Smooth muscle cell (in vitro differentiated cells): ENCODE data around the gene TTC32. TPM values are rescaled to one million over a fixed set of nuclear protein-coding genes. Genes with fewer than 3 reads are reported as not detected.

Experiments used
- DNase-seq: peaks from one replicate; lab custom pipeline; 2025; ENCODE audit not compliant: unreplicated experiment; lab: John Stamatoyannopoulos, UW
- H2AFZ ChIP-seq: fragments of 200-600 bp; sonication (generic); 2 replicates; pipeline ENCODE4 v1.6.0; 2016; ENCODE audit warnings: antibody characterized with exemption, low read depth, mild to moderate bottlenecking
- H3F3A ChIP-seq: fragments of 200-600 bp; sonication (generic); 2 replicates; pipeline ENCODE4 v1.6.0; 2017; ENCODE audit warnings: antibody characterized with exemption, low read depth
- H3K27ac ChIP-seq: fragments of 200-600 bp; sonication (generic); 2 replicates; pipeline ENCODE4 v1.5.1; 2016; ENCODE audit warnings: low read depth, mild to moderate bottlenecking
- H3K27me3 ChIP-seq: fragments of 200-600 bp; sonication (generic); 2 replicates; pipeline ENCODE4 v1.6.1; 2016; ENCODE audit warnings: low read depth, mild to moderate bottlenecking
- H3K36me3 ChIP-seq: fragments of 200-600 bp; sonication (generic); 2 replicates; pipeline ENCODE4 v1.5.1; 2016; ENCODE audit warnings: low read depth
- H3K4me1 ChIP-seq: fragments of 200-600 bp; sonication (generic); 2 replicates; pipeline ENCODE4 v1.5.1; 2016; ENCODE audit warnings: low read depth
- H3K4me2 ChIP-seq: fragments of 200-600 bp; sonication (generic); 2 replicates; pipeline ENCODE4 v1.6.0; 2016; ENCODE audit warnings: mild to moderate bottlenecking
- H3K4me3 ChIP-seq: fragments of 200-600 bp; sonication (generic); 2 replicates; pipeline ENCODE4 v1.5.1; 2016; ENCODE audit warnings: mild to moderate bottlenecking
- H3K79me2 ChIP-seq: fragments of 200-600 bp; sonication (generic); 2 replicates; pipeline ENCODE4 v1.6.0; 2016; ENCODE audit warnings: low read depth, mild to moderate bottlenecking
- H3K9ac ChIP-seq: fragments of 200-600 bp; sonication (generic); 2 replicates; pipeline ENCODE4 v1.6.0; 2016; ENCODE audit warnings: low read depth
- H3K9me3 ChIP-seq: fragments of 200-600 bp; sonication (generic); replicated peaks from 2 replicates; pipeline ENCODE4 v1.5.1; 2016; ENCODE audit warnings: low read depth
- H4K20me1 ChIP-seq: fragments of 200-600 bp; sonication (generic); 2 replicates; pipeline ENCODE4 v1.6.0; 2016; ENCODE audit warnings: low read depth
- WGBS: methylation state at CpG from one replicate; pipeline ENCODE4 v1.1.7; 2016; ENCODE audit warnings: low lambda C conversion rate; 5-methylcytosine and 5-hydroxymethylcytosine counted together
- polyA plus RNA-seq: library from polyadenylated mRNA; unstranded; fragments of >200 nt; fragmentation: Nextera tagmentation; extraction: Ambion mirVana; gene quantifications from 2 replicates; pipeline ENCODE4 v1.2.1, GENCODE V29; 2016
- total RNA-seq: library from RNA; depleted of rRNA; stranded (reverse); fragments of >200 nt; gene quantifications from 2 replicates; pipeline ENCODE4 v1.2.3, GENCODE V29; 2014
- TF ChIP-seq, protein P1 (sequence below): fragments of 200-600 bp; sonication (generic); IDR thresholded peaks from 2 replicates; pipeline ENCODE4 v1.5.1; 2017; ENCODE audit warnings: borderline replicate concordance, mild to moderate bottlenecking, antibody characterized with exemption; ENCODE audit not compliant: insufficient read depth, poor library complexity, severe bottlenecking

TTC32 gene
- total and polyA plus RNA-seq, 2 experiments from 2014 or later: 5.2 to 6.2 TPM

DNA sequence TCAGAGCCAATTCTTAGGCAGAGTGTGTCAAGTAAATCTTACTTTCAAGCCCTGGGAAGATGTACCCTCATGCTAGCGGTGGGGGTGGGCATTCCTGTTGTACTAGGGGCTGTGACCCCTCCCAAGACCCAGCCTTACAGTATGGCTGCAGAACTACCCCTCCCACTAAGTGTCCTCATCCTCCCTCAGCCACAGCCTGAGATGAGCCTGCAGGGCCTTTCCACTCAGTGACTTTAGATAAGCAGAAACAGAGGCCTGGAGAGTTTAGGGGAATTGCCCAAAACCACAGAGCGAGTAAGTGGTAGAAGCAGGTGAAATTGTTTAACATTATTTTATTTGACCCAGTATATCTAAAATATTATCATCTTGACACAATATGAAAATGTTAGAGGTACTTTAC lies 36.6 kb downstream of the TTC32 start:
- Histone ChIP-seq H4K20me1 (no peaks in the 10 kb centered on the region), H3K9me3 (no peaks in the 10 kb centered on the region), H3K27me3 (peaks cover 5% of the 10 kb centered on the region), H3K4me1 (no peaks in the 10 kb centered on the region), H3K9ac (no peak overlapping the region), H3K27ac (no peak overlapping the region), H3F3A (no peaks in the 10 kb centered on the region), H3K79me2 (no peaks in the 10 kb centered on the region), H3K36me3 (no peaks in the 10 kb centered on the region), H3K4me3 (no peak overlapping the region), H3K4me2 (no peak overlapping the region), H2AFZ (no peak overlapping the region)
- 76% methylated on average over 2 of the region's 2 CpGs for WGBS
- TF ChIP-seq, protein P1, sequence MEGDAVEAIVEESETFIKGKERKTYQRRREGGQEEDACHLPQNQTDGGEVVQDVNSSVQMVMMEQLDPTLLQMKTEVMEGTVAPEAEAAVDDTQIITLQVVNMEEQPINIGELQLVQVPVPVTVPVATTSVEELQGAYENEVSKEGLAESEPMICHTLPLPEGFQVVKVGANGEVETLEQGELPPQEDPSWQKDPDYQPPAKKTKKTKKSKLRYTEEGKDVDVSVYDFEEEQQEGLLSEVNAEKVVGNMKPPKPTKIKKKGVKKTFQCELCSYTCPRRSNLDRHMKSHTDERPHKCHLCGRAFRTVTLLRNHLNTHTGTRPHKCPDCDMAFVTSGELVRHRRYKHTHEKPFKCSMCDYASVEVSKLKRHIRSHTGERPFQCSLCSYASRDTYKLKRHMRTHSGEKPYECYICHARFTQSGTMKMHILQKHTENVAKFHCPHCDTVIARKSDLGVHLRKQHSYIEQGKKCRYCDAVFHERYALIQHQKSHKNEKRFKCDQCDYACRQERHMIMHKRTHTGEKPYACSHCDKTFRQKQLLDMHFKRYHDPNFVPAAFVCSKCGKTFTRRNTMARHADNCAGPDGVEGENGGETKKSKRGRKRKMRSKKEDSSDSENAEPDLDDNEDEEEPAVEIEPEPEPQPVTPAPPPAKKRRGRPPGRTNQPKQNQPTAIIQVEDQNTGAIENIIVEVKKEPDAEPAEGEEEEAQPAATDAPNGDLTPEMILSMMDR: no peak
- DNase-seq: no peak

DNA sequence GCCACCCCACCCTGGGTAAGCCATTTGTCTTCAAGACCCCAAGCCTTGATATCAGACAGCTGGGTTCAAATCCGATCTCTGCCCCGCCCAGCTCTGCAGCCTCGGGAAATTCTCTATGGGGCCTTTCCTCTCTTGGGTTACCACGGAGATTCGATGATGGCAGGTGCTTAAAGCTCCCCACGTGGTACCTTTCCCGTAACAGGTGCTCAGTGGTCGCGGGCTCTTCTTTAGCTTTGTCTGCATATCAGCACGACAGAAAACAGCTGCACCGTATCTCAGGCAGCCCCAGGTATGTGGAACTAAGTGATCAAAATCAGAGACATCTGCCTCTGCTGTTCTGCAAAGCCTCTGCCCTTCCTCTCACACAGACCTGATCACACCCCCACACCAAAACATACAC lies 37.4 kb downstream of the TTC32 start:
- WGBS: 81% methylated on average over 11 of the region's 11 CpGs
- no peaks in the 10 kb centered on the region for H3K36me3 ChIP-seq

DNA sequence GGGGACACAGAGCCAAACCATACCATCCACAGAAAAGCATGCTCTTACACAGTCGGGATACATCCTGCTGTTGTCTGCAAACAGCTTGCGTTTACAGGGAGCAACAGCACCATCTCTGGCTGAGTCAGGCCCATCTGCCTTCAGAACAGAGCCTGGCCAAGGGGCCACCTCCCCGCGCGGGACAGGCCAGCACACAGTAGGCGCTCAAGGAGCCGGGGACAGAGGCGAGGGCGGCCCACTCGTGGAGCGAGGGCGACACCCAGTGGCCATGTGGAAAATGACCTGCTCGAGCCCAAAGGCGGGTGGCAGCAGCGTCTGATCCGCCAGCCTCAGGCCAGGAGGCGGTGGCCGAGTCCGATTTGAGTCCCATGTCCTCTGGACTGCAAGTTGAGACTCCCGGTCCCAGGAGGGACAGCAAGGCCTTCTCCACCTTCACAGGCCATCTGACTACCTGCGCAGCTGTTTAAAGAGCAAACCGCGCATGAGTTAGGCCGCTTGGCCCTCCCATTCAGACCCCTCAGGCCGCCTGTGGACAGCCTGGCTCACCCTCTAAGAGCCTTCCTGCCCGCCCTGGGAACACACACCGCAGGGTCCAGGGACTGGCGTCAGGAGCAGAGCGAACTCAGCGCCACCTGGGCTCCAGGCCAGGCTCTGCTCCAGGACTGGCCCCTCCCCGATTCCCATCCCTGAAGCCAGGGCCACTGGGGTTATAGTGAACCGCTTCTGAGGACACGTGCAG lies 38.3 kb downstream of the TTC32 start:
- DNase-seq: peak; percentile 49
- 14% methylated on average over 33 of the region's 33 CpGs for WGBS
- no peak overlapping the region for H3K9ac ChIP-seq
- no peaks in the 10 kb centered on the region for H3K9me3 ChIP-seq
- H3K4me2 ChIP-seq: peak overlapping the region; percentile 72
- H3K27ac ChIP-seq: no peak overlapping the region
- H3F3A ChIP-seq: no peaks in the 10 kb centered on the region
- H4K20me1 ChIP-seq: no peaks in the 10 kb centered on the region
- peak overlapping the region; percentile 20 for H2AFZ ChIP-seq
- peaks cover 5% of the 10 kb centered on the region for H3K27me3 ChIP-seq
- H3K36me3 ChIP-seq: no peaks in the 10 kb centered on the region
- H3K4me1 ChIP-seq: no peaks in the 10 kb centered on the region
- H3K4me3 ChIP-seq: peak overlapping the region; percentile 12
- no peaks in the 10 kb centered on the region for H3K79me2 ChIP-seq
- TF ChIP-seq, protein P1: peak; percentile 100

More for the DNA sequence above, 37.4 kb downstream of the TTC32 start:
- Histone ChIP-seq H3K27me3 (peaks cover 5% of the 10 kb centered on the region), H3K4me1 (no peaks in the 10 kb centered on the region), H3K4me2 (no peak overlapping the region), H3F3A (no peaks in the 10 kb centered on the region), H3K27ac (no peak overlapping the region), H3K79me2 (no peaks in the 10 kb centered on the region), H3K9ac (no peak overlapping the region), H2AFZ (no peak overlapping the region), H4K20me1 (no peaks in the 10 kb centered on the region), H3K4me3 (no peak overlapping the region), H3K9me3 (no peaks in the 10 kb centered on the region)
- TF ChIP-seq, protein P1: no peak
- DNase-seq: no peak

DNA sequence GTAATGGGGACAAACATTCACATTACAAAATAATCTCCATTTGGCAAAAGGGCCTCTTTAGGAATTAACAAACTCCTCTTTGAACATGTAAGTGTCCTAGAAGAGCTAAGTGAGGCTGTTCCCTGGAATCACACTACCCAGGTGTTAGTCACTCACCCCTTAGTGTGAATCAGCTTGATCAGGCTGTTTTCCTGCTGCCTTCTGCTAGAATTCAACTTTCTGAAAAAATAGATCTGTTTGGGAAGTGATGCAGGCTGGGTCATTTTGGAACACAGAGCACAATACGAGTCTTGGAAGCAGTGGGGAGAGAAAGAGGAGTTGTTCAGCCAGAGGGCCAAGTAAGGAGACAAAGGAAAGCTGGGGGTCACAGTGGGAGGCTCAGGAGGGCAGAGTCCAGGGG lies 40.0 kb downstream of the TTC32 start:
- H3K9ac ChIP-seq: no peak overlapping the region
- TF ChIP-seq, protein P1: no peak
- no peak for DNase-seq
- no peaks in the 10 kb centered on the region for H3K36me3 ChIP-seq
- H3F3A ChIP-seq: no peaks in the 10 kb centered on the region
- no peaks in the 10 kb centered on the region for H4K20me1 ChIP-seq
- no peaks in the 10 kb centered on the region for H3K79me2 ChIP-seq
- no peak overlapping the region for H2AFZ ChIP-seq
- H3K4me3 ChIP-seq: no peak overlapping the region
- no peak overlapping the region for H3K4me2 ChIP-seq
- no peaks in the 10 kb centered on the region for H3K9me3 ChIP-seq
- H3K4me1 ChIP-seq: no peaks in the 10 kb centered on the region
- 81% methylated on average over 1 of the region's 1 CpG for WGBS
- H3K27me3 ChIP-seq: no peaks in the 10 kb centered on the region
- no peak overlapping the region for H3K27ac ChIP-seq
